K562 (cell line): ENCODE measurements around the gene ACOX1. TPM values are rescaled to one million over a fixed set of nuclear protein-coding genes. Genes with fewer than 3 reads are reported as not detected.

ENCODE experiments used
- GABPA ChIP-seq: fragments of 200-800 bp; sonication (Bioruptor generic); conservative IDR thresholded peaks from 2 replicates; pipeline ENCODE4 v1.6.1; 2016; ENCODE audit warnings: low read depth, missing genetic modification characterization, missing compliant biosample characterization
- MAFG ChIP-seq: fragments of 450-650 bp; conservative IDR thresholded peaks from 2 replicates; pipeline ENCODE4 v1.6.1; 2016; ENCODE audit warnings: missing genetic modification characterization, missing compliant biosample characterization
- MEIS2 ChIP-seq: fragments of 450-650 bp; IDR thresholded peaks from 2 replicates; pipeline ENCODE4 v1.6.1; 2014; ENCODE audit warnings: mild to moderate bottlenecking; ENCODE audit not compliant: partially characterized antibody
- NR4A1 ChIP-seq, 2 experiments: fragments of 250-450 bp in 1 of 2; fragments of 450-650 bp in 1 of 2; sonication (Bioruptor Pico) in 1 of 2; IDR thresholded peaks; 2 replicates each; pipeline versions ENCODE4 v1.4.0 to v1.6.1; 2016 to 2020; ENCODE audit warnings: mild to moderate bottlenecking in 2 of 2, missing compliant biosample characterization in 1 of 2, missing genetic modification characterization in 1 of 2, moderate library complexity in 1 of 2
- UBTF ChIP-seq, 2 experiments: IDR thresholded peaks; 2 replicates each; pipeline ENCODE4 v1.6.1; 2012; ENCODE audit warnings: improper control_type of control experiment in 2 of 2, low read depth in 2 of 2, low read length in 2 of 2, borderline replicate concordance in 1 of 2
- ZBTB11 ChIP-seq, 3 experiments: fragments of 200-800 bp in 1 of 3; fragments of 250-450 bp in 1 of 3; fragments of 450-650 bp in 1 of 3; sonication (Bioruptor Pico) in 1 of 3; sonication (Bioruptor generic) in 1 of 3; formaldehyde crosslinking in 1 of 3; IDR thresholded peaks; 2 replicates each; pipeline versions ENCODE4 v1.6.1 to v1.8.0; 2016 to 2022; ENCODE audit warnings: mild to moderate bottlenecking in 2 of 3, missing genetic modification characterization in 2 of 3, missing compliant biosample characterization in 1 of 3, moderate library complexity in 1 of 3
- ZNF609 ChIP-seq: sonication (generic); formaldehyde crosslinking; IDR thresholded peaks from 2 replicates; pipeline ENCODE4 v1.8.1; 2023; ENCODE audit warnings: missing genetic modification reagents, mild to moderate bottlenecking, borderline replicate concordance
- polyA plus RNA-seq, 8 experiments: library from polyadenylated mRNA; depleted of rRNA in 4 of 8; stranded (reverse) in 5 of 8; unstranded in 3 of 8; fragments of >200 nt; fragmentation: Nextera tagmentation in 2 of 8; fragmentation: Illumina TruSeq in 1 of 8; extraction: Ambion mirVana in 2 of 8; extraction: Trizol in 1 of 8; gene quantifications; 2 replicates each; pipeline versions ENCODE4 v1.2.1 to v1.2.3, GENCODE V29; 2011 to 2014; ENCODE audit warnings: inconsistent platforms in 1 of 8, missing spikeins in 1 of 8
- total RNA-seq, 7 experiments: library from RNA; depleted of rRNA in 6 of 7; stranded (reverse); fragments of >200 nt in 6 of 7; fragmentation: Illumina TruSeq in 2 of 7; extraction: Trizol in 2 of 7; gene quantifications; 2 replicates each; pipeline versions ENCODE4 v1.2.1 to v1.2.3, GENCODE V29; 2011 to 2021; ENCODE audit warnings: low replicate concordance in 1 of 7

The ACOX1 gene
- total and polyA plus RNA-seq, 9 of the 15 experiments (the other 6 are each of a cell fraction or from before 2014, with no cell fraction given), result 7.8 to 24.1 (median 14.5) TPM

- TF ChIP-seq ZBTB11 (CRISPR knock-in tag; IDR thresholded peaks at IDR 0.05), result peak in 1 of 3 experiments; percentile 8; a peak in 2 of 6 replicates
- peak; percentile 76; the same call in 1 of the 2 replicates for TF ChIP-seq ZNF609
- TF ChIP-seq NR4A1 (CRISPR knock-in tag; IDR thresholded peaks at IDR 0.05), result 0 out of 2 replicates have a peak, but pooled peaks have one; percentile 9
- no peak for TF ChIP-seq NR4A1 (tag; IDR thresholded peaks at IDR 0.05)
- no peak for TF ChIP-seq MAFG (tag)
- peak; percentile 80 for TF ChIP-seq MEIS2
- peak; percentile 87 for TF ChIP-seq GABPA (tag)
- peak; percentile 45 to 67; a peak in 1 of 4 replicates for TF ChIP-seq UBTF (IDR thresholded peaks at IDR 0.05; ENCODE audit: borderline replicate concordance in 1 of 2, low read depth in 2 of 2, low read length in 2 of 2)
Measured at GRCh38 chr17:75978938-75979704, at the start of gene ACOX1, which contains the start of gene TEN1 (continued).
